Parathyroid adenoma (tissue), 2 donors: ENCODE data around the gene PI16.
A peak's percentile ranks its signal among the peaks of the same experiment; 100 is the strongest.

Experiments used
- H2AFZ ChIP-seq: fragments of 300-600 bp; sonication (generic); one replicate; pipeline ENCODE4 v1.7.0; 2017; ENCODE audit warnings: antibody characterized with exemption, mild to moderate bottlenecking
- H3K27ac ChIP-seq: fragments of 300-600 bp; sonication (generic); one replicate; pipeline ENCODE4 v1.7.0; 2017
- H3K27me3 ChIP-seq: fragments of 300-600 bp; sonication (generic); one replicate; pipeline ENCODE4 v1.7.0; 2017; ENCODE audit warnings: low read length; ENCODE audit not compliant: control insufficient read depth, insufficient read depth
- H3K36me3 ChIP-seq: fragments of 300-600 bp; sonication (generic); one replicate; pipeline ENCODE4 v1.7.0; 2017; ENCODE audit warnings: low read length; ENCODE audit not compliant: control insufficient read depth, insufficient read depth
- H3K4me1 ChIP-seq: fragments of 300-600 bp; sonication (generic); one replicate; pipeline ENCODE4 v1.7.0; 2017; ENCODE audit warnings: control low read depth
- H3K4me2 ChIP-seq: fragments of 300-600 bp; sonication (generic); one replicate; pipeline ENCODE4 v1.7.0; 2017; ENCODE audit warnings: low read length
- H3K4me3 ChIP-seq: fragments of 300-600 bp; sonication (generic); one replicate; pipeline ENCODE4 v1.7.0; 2017; ENCODE audit warnings: low read depth, low read length
- H3K79me2 ChIP-seq: fragments of 300-600 bp; sonication (generic); one replicate; pipeline ENCODE4 v1.7.0; 2017; ENCODE audit warnings: control low read depth
- H3K9ac ChIP-seq: fragments of 300-600 bp; sonication (generic); one replicate; pipeline ENCODE4 v1.7.0; 2017; ENCODE audit warnings: mild to moderate bottlenecking
- H3K9me3 ChIP-seq: fragments of 300-600 bp; sonication (generic); one replicate; pipeline ENCODE4 v1.7.0; 2017; ENCODE audit warnings: low read length; ENCODE audit not compliant: control insufficient read depth
- TF ChIP-seq, protein P1 (sequence below): fragments of 300-600 bp; sonication (generic); IDR thresholded peaks from one replicate; pipeline ENCODE4 v1.7.0; 2017; ENCODE audit warnings: antibody characterized with exemption, mild to moderate bottlenecking
- donor health status: primary hyperparathyroidism.

The PI16 gene

GRCh38 chr6:36915599-36915998 is 38.9 kb upstream of the PI16 start:
- Histone ChIP-seq H3K4me1 (peaks cover 32% of the 10 kb centered on the region), H3K9ac (no peak overlapping the region), H3K9me3 (no peaks in the 10 kb centered on the region), H3K4me3 (no peak overlapping the region), H3K79me2 (no peaks in the 10 kb centered on the region), H3K27me3 (no peaks in the 10 kb centered on the region), H3K4me2 (no peak overlapping the region), H3K36me3 (no peaks in the 10 kb centered on the region), H3K27ac (no peak overlapping the region), H2AFZ (no peak overlapping the region)
- TF ChIP-seq, protein P1, sequence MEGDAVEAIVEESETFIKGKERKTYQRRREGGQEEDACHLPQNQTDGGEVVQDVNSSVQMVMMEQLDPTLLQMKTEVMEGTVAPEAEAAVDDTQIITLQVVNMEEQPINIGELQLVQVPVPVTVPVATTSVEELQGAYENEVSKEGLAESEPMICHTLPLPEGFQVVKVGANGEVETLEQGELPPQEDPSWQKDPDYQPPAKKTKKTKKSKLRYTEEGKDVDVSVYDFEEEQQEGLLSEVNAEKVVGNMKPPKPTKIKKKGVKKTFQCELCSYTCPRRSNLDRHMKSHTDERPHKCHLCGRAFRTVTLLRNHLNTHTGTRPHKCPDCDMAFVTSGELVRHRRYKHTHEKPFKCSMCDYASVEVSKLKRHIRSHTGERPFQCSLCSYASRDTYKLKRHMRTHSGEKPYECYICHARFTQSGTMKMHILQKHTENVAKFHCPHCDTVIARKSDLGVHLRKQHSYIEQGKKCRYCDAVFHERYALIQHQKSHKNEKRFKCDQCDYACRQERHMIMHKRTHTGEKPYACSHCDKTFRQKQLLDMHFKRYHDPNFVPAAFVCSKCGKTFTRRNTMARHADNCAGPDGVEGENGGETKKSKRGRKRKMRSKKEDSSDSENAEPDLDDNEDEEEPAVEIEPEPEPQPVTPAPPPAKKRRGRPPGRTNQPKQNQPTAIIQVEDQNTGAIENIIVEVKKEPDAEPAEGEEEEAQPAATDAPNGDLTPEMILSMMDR, result no peak

- no peaks in the 10 kb centered on the region for H3K79me2 ChIP-seq
- H3K36me3 ChIP-seq, result no peaks in the 10 kb centered on the region
- H2AFZ ChIP-seq, result no peak overlapping the region
- no peak overlapping the region for H3K27ac ChIP-seq
- TF ChIP-seq, protein P1, result no peak
- no peak overlapping the region for H3K9ac ChIP-seq
- no peaks in the 10 kb centered on the region for H3K9me3 ChIP-seq
- H3K4me3 ChIP-seq, result no peak overlapping the region
- H3K4me2 ChIP-seq, result no peak overlapping the region
- no peaks in the 10 kb centered on the region for H3K27me3 ChIP-seq
- peaks cover 32% of the 10 kb centered on the region for H3K4me1 ChIP-seq
Measured at GRCh38 chr6:36916126-36916525, 38.4 kb upstream of the PI16 start.

DNA sequence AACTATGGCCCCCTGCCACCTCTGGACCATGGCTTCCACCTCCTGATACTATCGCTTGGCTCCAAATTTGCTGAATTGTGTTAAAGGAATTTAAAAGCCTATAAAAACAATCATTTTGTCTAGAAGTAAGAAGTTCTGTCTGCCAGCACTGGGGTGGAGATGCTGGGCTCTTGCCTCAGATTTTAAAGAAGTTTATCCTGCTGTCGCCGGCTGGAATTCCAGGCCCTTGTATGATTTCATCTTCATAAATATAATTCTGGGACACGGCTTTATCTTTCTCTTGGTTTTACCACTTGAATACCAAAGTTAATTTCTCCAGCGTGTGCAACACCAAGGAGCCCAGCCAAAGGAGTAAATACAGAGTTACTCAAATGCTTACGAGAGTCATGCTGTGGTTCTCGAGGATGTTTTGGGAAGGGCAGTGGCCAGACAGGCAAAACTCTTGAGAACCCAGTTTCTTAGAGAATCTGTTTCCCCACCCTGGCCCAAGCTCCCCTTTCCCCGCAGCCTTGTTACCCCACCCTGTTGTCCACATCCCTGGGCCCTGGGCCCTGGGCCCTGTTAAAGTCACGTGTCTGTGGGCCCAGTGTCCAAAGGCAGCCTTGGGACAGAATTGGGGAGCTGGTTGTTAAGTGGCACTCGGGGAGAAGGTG is 36.9 kb upstream of the PI16 start:
- no peak overlapping the region for H2AFZ ChIP-seq
- no peak overlapping the region for H3K9ac ChIP-seq
- H3K4me2 ChIP-seq, result no peak overlapping the region
- no peaks in the 10 kb centered on the region for H3K9me3 ChIP-seq
- H3K4me1 ChIP-seq, result peaks cover 30% of the 10 kb centered on the region
- H3K36me3 ChIP-seq, result no peaks in the 10 kb centered on the region
- no peaks in the 10 kb centered on the region for H3K79me2 ChIP-seq
- H3K27me3 ChIP-seq, result no peaks in the 10 kb centered on the region
- TF ChIP-seq, protein P1, result no peak
- H3K27ac ChIP-seq, result peak overlapping the region; percentile 37
- no peak overlapping the region for H3K4me3 ChIP-seq

DNA sequence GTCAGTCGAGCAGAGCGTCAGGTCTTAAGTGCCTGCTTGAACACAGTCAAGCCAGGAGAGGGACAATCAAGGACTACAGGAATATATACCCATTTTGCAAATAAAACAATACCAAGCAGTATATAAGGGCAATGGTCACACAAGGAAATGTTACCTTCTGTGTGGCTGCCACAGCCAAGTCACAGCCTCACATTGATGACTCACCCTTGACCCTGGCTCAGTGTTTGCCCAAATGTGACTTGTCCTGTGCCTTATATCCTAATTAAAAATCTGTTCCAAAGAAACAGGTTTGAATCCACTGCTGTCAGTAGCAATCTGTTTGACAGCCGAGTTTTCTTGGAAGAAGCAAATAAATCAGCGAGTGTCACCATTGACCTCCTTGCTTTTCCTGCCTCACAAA is 34.5 kb upstream of the PI16 start:
- Histone ChIP-seq H3K4me1 (peaks cover 23% of the 10 kb centered on the region), H3K9ac (no peak overlapping the region), H2AFZ (no peak overlapping the region), H3K4me3 (no peak overlapping the region), H3K36me3 (no peaks in the 10 kb centered on the region), H3K9me3 (no peaks in the 10 kb centered on the region), H3K79me2 (no peaks in the 10 kb centered on the region), H3K4me2 (no peak overlapping the region), H3K27ac (no peak overlapping the region), H3K27me3 (no peaks in the 10 kb centered on the region)
- TF ChIP-seq, protein P1, result no peak

GRCh38 chr6:36920546-36920945 is 34.0 kb upstream of the PI16 start:
- TF ChIP-seq, protein P1, result no peak
- no peaks in the 10 kb centered on the region for H3K79me2 ChIP-seq
- no peak overlapping the region for H3K27ac ChIP-seq
- no peaks in the 10 kb centered on the region for H3K36me3 ChIP-seq
- H3K9ac ChIP-seq, result no peak overlapping the region
- no peak overlapping the region for H3K4me3 ChIP-seq
- no peaks in the 10 kb centered on the region for H3K27me3 ChIP-seq
- H3K4me1 ChIP-seq, result peaks cover 23% of the 10 kb centered on the region
- no peak overlapping the region for H2AFZ ChIP-seq
- no peaks in the 10 kb centered on the region for H3K9me3 ChIP-seq
- no peak overlapping the region for H3K4me2 ChIP-seq
